HCT116 (cell line): ENCODE results near the gene CLTA.

Source experiments
- CEBPB ChIP-seq: IDR thresholded peaks from 2 replicates; pipeline ENCODE4 v1.6.1; 2012; ENCODE audit warnings: low read depth
- EZH2 ChIP-seq: fragments of 200-600 bp; sonication (generic); IDR thresholded peaks from 2 replicates; pipeline ENCODE4 v1.6.1; 2017; ENCODE audit warnings: antibody characterized with exemption, mixed run types
- POLR2A ChIP-seq: IDR thresholded peaks from 2 replicates; pipeline ENCODE4 v1.7.0; 2011; ENCODE audit warnings: borderline replicate concordance; ENCODE audit not compliant: insufficient read depth, insufficient read length; ENCODE audit errors: extremely low read depth
- ZNF274 ChIP-seq: fragments of 200-500 bp; sonication (Bioruptor generic); IDR thresholded peaks from 2 replicates; pipeline ENCODE4 v1.6.1; 2014; ENCODE audit warnings: mild to moderate bottlenecking, low read depth, low read length, inconsistent platforms

- no peak for TF ChIP-seq EZH2
- TF ChIP-seq POLR2A, result no peak
- no peak for TF ChIP-seq CEBPB
- no peak for TF ChIP-seq ZNF274
Observed at GRCh38 chr9:36192196-36192595, 1.5 kb downstream of the CLTA start.
